GM12878 (cell line): ENCODE results near the gene NPAS2. TPM values are rescaled to one million over a fixed set of nuclear protein-coding genes. Genes with fewer than 3 reads are reported as not detected.

Experiments
- ATAC-seq: fragments of 200-7000 bp; cut with Tn5 transposase; 3 replicates; pipeline ENCODE4 v1.9.1; 2020; ENCODE audit warnings: mild to moderate bottlenecking, moderate library complexity
- BruUV-seq: library from RNA; stranded (reverse); fragments of 400-500 nt; replicated peaks from 2 replicates; lab custom pipeline; 2021; lab: Mats Ljungman, UMichigan
- CTCF ChIA-PET: fragments of 300-600 bp; sonication (Branson Sonifier 250); formaldehyde crosslinking; extraction: SDS; loops from one replicate; lab custom pipeline; 2021; ENCODE audit warnings: inconsistent platforms; lab: Yijun Ruan, JAX
- POLR2A ChIA-PET: fragments of 350-600 bp; formaldehyde crosslinking; extraction: SDS; loops from one replicate; lab custom pipeline; 2021; ENCODE audit warnings: inconsistent platforms; lab: Charles Lee
- RAD21 ChIA-PET: fragments of 300-600 bp; sonication (Branson Sonifier 250); formaldehyde crosslinking; loops from one replicate; lab custom pipeline; 2023; ENCODE audit warnings: antibody characterized with exemption; ENCODE audit not compliant: unreplicated experiment; lab: Charles Lee
- SMC1A ChIA-PET: fragments of 300-600 bp; sonication (Branson Sonifier 250); formaldehyde crosslinking; loops from one replicate; lab custom pipeline; 2023; ENCODE audit not compliant: unreplicated experiment, uncharacterized antibody; lab: Charles Lee
- DNase-seq: peaks from one replicate; pipeline ENCODE4 v3.0.0-alpha.2; 2011; ENCODE audit warnings: low read depth, low spot score
- FAIRE-seq: peaks from 3 replicates; lab custom pipeline; 2011; peaks lifted over from hg19 to GRCh38; lab: Jason Lieb, UNC
- H2AFZ ChIP-seq: 2 replicates; pipeline ENCODE4 v1.6.0; 2011; ENCODE audit warnings: low read depth, low read length, control low read depth; ENCODE audit not compliant: control insufficient read depth
- H3K27ac ChIP-seq: 2 replicates; pipeline ENCODE4 v1.5.1; 2011; ENCODE audit warnings: control low read depth; ENCODE audit not compliant: control insufficient read depth, insufficient read depth
- H3K27me3 ChIP-seq, 2 experiments: replicated peaks in 1 of 2; 2 replicates each; pipeline versions ENCODE4 v1.6.0 to v1.6.1; 2011; ENCODE audit warnings: low read length in 1 of 2; ENCODE audit not compliant: control insufficient read depth in 2 of 2, insufficient read depth in 2 of 2
- H3K36me3 ChIP-seq, 2 experiments: 2 replicates each; pipeline ENCODE4 v1.5.1; 2011; ENCODE audit warnings: low read length in 1 of 2; ENCODE audit not compliant: control insufficient read depth in 2 of 2, insufficient read depth in 2 of 2
- H3K4me1 ChIP-seq: 2 replicates; pipeline ENCODE4 v1.6.1; 2011; ENCODE audit warnings: mild to moderate bottlenecking, low read length, moderate library complexity, mixed read lengths; ENCODE audit not compliant: control insufficient read depth, insufficient read depth
- H3K4me2 ChIP-seq: 2 replicates; pipeline ENCODE4 v1.6.0; 2011; ENCODE audit warnings: control low read depth; ENCODE audit not compliant: control insufficient read depth, insufficient read depth
- H3K4me3 ChIP-seq: fragments of 200-600 bp; sonication (generic); 2 replicates; pipeline ENCODE4 v1.5.1; 2016
- H3K79me2 ChIP-seq: 2 replicates; pipeline ENCODE4 v1.6.0; 2011; ENCODE audit warnings: low read length; ENCODE audit not compliant: control insufficient read depth, insufficient read depth
- H3K9ac ChIP-seq: 2 replicates; pipeline ENCODE4 v1.8.0; 2011; ENCODE audit warnings: low read length, control low read depth, mixed read lengths; ENCODE audit not compliant: control insufficient read depth, insufficient read depth
- H3K9me3 ChIP-seq: replicated peaks from 3 replicates; pipeline ENCODE4 v1.5.1; 2011; ENCODE audit warnings: mild to moderate bottlenecking, low read length; ENCODE audit not compliant: control insufficient read depth, insufficient read depth
- H4K20me1 ChIP-seq: 2 replicates; pipeline ENCODE4 v1.6.0; 2011; ENCODE audit not compliant: control insufficient read depth, insufficient read depth
- ASH2L ChIP-seq: fragments of 300-600, 200-600 bp; sonication (generic); IDR thresholded peaks from 2 replicates; pipeline ENCODE4 v1.6.1; 2017; ENCODE audit warnings: low read depth, mild to moderate bottlenecking, borderline replicate concordance
- BRCA1 ChIP-seq: IDR thresholded peaks from 2 replicates; pipeline ENCODE4 v1.6.1; 2011; ENCODE audit warnings: low read depth, low read length, improper control_type of control experiment
- CEBPZ ChIP-seq: fragments of 150-350 bp; IDR thresholded peaks from 2 replicates; pipeline ENCODE4 v1.6.1; 2016; ENCODE audit warnings: low read depth, low read length
- E4F1 ChIP-seq: fragments of 450-650 bp; IDR thresholded peaks from 2 replicates; pipeline ENCODE4 v1.6.1; 2018; ENCODE audit warnings: borderline replicate concordance, mild to moderate bottlenecking; ENCODE audit not compliant: partially characterized antibody
- ETV6 ChIP-seq, 2 experiments: fragments of 450-650 bp in 1 of 2; IDR thresholded peaks in 1 of 2; conservative IDR thresholded peaks in 1 of 2; 2 replicates each; pipeline ENCODE4 v1.6.1; 2014; ENCODE audit warnings: antibody characterized with exemption in 1 of 2, borderline replicate concordance in 1 of 2, low read depth in 1 of 2, mild to moderate bottlenecking in 1 of 2, moderate library complexity in 1 of 2
- GABPA ChIP-seq: IDR thresholded peaks from 2 replicates; pipeline ENCODE4 v1.6.1; 2014; ENCODE audit warnings: antibody characterized with exemption, low read depth, mild to moderate bottlenecking, inconsistent platforms
- HDAC6 ChIP-seq: fragments of 200-600 bp; sonication (generic); IDR thresholded peaks from one replicate; pipeline ENCODE4 v1.8.0; 2017; ENCODE audit warnings: antibody characterized with exemption; ENCODE audit not compliant: unreplicated experiment
- JUNB ChIP-seq: IDR thresholded peaks from 2 replicates; pipeline ENCODE4 v1.6.1; 2016; ENCODE audit warnings: antibody characterized with exemption, mild to moderate bottlenecking
- NR2F1 ChIP-seq: fragments of 450-650 bp; conservative IDR thresholded peaks from 2 replicates; pipeline ENCODE4 v1.6.1; 2017; ENCODE audit warnings: mild to moderate bottlenecking
- PAX8 ChIP-seq: fragments of 450-650 bp; IDR thresholded peaks from 2 replicates; pipeline ENCODE4 v1.6.1; 2017; ENCODE audit warnings: mild to moderate bottlenecking, moderate library complexity
- RCOR1 ChIP-seq: conservative IDR thresholded peaks from 2 replicates; pipeline ENCODE4 v1.6.1; 2012; ENCODE audit warnings: low read depth, low read length, improper control_type of control experiment
- SPI1 ChIP-seq: IDR thresholded peaks from 2 replicates; pipeline ENCODE4 v1.6.1; 2011; ENCODE audit warnings: low read depth, mild to moderate bottlenecking, low read length, moderate library complexity, borderline replicate concordance; ENCODE audit not compliant: insufficient read depth
- SREBF1 ChIP-seq: IDR thresholded peaks from 2 replicates; pipeline ENCODE4 v1.6.1; 2012; ENCODE audit warnings: mild to moderate bottlenecking, low read length
- TCF3 ChIP-seq: IDR thresholded peaks from 2 replicates; pipeline ENCODE4 v1.6.1; 2012; ENCODE audit warnings: low read depth, mild to moderate bottlenecking, low read length, borderline replicate concordance; ENCODE audit not compliant: insufficient read depth
- WRNIP1 ChIP-seq: IDR thresholded peaks from 2 replicates; pipeline ENCODE4 v1.6.1; 2011; ENCODE audit warnings: low read depth, low read length, improper control_type of control experiment, borderline replicate concordance
- ZNF207 ChIP-seq: fragments of 450-650 bp; IDR thresholded peaks from 2 replicates; pipeline ENCODE4 v1.6.1; 2014; ENCODE audit warnings: antibody characterized with exemption, mild to moderate bottlenecking, borderline replicate concordance
- WGBS: methylation state at CpG from one replicate; pipeline ENCODE4 v1.1.6; 2016; ENCODE audit warnings: low lambda C conversion rate; ENCODE audit not compliant: insufficient replicate concordance, insufficient coverage; ENCODE audit errors: missing lambda C conversion rate; 5-methylcytosine and 5-hydroxymethylcytosine counted together
- in situ Hi-C: fragments of 300-500 bp; cut with MboI; formaldehyde crosslinking; loops from 9 replicates; pipeline ENCODE4 v1.14.3; 2018; ENCODE audit warnings: mixed read lengths
- intact Hi-C: fragments of 100-400 bp; cut with micrococcal nuclease; formaldehyde crosslinking; loops from one replicate; pipeline ENCODE4 v1.14.2; 2022; ENCODE audit not compliant: unreplicated experiment
- polyA plus RNA-seq, 11 experiments: library from polyadenylated mRNA; depleted of rRNA in 4 of 11; unstranded in 6 of 11; stranded (reverse) in 5 of 11; fragments of >200 nt; fragmentation: Nextera tagmentation in 4 of 11; fragmentation: Illumina TruSeq in 1 of 11; extraction: Ambion mirVana in 4 of 11; extraction: Trizol in 1 of 11; gene quantifications; 1 replicate in 1 of 11; 2 replicates in 10 of 11; pipeline versions ENCODE4 v1.2.1 to v1.2.3, GENCODE V29; 2011 to 2016; ENCODE audit warnings: inconsistent platforms in 2 of 11, missing spikeins in 2 of 11, low read depth in 1 of 11
- total RNA-seq, 4 experiments: library from RNA; depleted of rRNA in 3 of 4; stranded (reverse); fragments of >200 nt in 3 of 4; fragmentation: Illumina TruSeq in 1 of 4; extraction: Trizol in 1 of 4; gene quantifications; 2 replicates each; pipeline versions ENCODE4 v1.2.1 to v1.2.3, GENCODE V29; 2013 to 2021
- TF ChIP-seq, protein P1 (sequence below): IDR thresholded peaks from 2 replicates; pipeline ENCODE4 v1.6.1; 2012; ENCODE audit warnings: low read depth, low read length, improper control_type of control experiment
- TF ChIP-seq, protein P2 (sequence below): IDR thresholded peaks from 2 replicates; pipeline ENCODE4 v1.6.1; 2011; ENCODE audit warnings: mild to moderate bottlenecking, low read depth, low read length, moderate library complexity; ENCODE audit not compliant: insufficient replicate concordance

The NPAS2 gene
- total and polyA plus RNA-seq, 10 of the 15 experiments (the other 5 are each of a cell fraction or from before 2014, with no cell fraction given) = 0.08 TPM; not detected in 9

DNA sequence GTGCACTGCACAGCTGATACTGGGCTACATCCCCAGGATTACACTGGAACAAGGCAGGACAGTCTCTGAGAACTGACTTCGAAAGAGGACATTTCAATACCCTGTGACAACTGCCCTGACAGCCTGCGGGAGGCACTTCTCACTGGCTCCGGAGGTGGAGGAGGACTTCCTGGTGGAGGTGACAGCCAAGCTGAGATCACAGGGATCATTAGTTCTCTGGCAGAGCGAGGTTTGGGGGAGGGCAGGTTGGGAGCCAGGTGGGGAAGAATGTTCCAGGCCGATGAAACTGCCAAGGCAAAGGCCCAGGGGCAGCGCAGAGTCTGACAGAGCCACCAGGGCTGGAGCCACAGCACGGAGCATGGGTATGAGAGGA lies 28.0 kb upstream of the NPAS2 start:
- no peaks in the 10 kb centered on the region for H4K20me1 ChIP-seq
- POLR2A ChIA-PET = no interaction called here
- SMC1A ChIA-PET = no interaction called here
- H3K9me3 ChIP-seq = no peaks in the 10 kb centered on the region
- H3K27ac ChIP-seq = no peak overlapping the region
- ATAC-seq (no peak), FAIRE-seq (no peak), DNase-seq (no peak)
- no peaks in the 10 kb centered on the region; a peak in 1 of 4 replicates for H3K27me3 ChIP-seq
- TF ChIP-seq SPI1 (no peak), JUNB (no peak), CEBPZ (no peak), ETV6 (conservative IDR thresholded peaks at IDR 0.05 in 1 of 2, IDR thresholded peaks at IDR 0.05 in 1 of 2; ENCODE audit: borderline replicate concordance in 1 of 2, low read depth in 1 of 2) (no peak), E4F1 (no peak), ZNF207 (no peak), WRNIP1 (no peak), TCF3 (no peak), NR2F1 (no peak), HDAC6 (no peak), SREBF1 (no peak), ASH2L (no peak), RCOR1 (no peak), BRCA1 (no peak), PAX8 (no peak), GABPA (no peak)
- TF ChIP-seq, protein P1, sequence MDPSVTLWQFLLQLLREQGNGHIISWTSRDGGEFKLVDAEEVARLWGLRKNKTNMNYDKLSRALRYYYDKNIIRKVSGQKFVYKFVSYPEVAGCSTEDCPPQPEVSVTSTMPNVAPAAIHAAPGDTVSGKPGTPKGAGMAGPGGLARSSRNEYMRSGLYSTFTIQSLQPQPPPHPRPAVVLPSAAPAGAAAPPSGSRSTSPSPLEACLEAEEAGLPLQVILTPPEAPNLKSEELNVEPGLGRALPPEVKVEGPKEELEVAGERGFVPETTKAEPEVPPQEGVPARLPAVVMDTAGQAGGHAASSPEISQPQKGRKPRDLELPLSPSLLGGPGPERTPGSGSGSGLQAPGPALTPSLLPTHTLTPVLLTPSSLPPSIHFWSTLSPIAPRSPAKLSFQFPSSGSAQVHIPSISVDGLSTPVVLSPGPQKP = no peak
- TF ChIP-seq, protein P2, sequence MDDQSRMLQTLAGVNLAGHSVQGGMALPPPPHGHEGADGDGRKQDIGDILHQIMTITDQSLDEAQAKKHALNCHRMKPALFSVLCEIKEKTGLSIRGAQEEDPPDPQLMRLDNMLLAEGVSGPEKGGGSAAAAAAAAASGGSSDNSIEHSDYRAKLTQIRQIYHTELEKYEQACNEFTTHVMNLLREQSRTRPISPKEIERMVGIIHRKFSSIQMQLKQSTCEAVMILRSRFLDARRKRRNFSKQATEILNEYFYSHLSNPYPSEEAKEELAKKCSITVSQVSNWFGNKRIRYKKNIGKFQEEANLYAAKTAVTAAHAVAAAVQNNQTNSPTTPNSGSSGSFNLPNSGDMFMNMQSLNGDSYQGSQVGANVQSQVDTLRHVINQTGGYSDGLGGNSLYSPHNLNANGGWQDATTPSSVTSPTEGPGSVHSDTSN = no peak
- CTCF ChIA-PET = no interaction called here
- no peak overlapping the region for H2AFZ ChIP-seq
- no peak overlapping the region for H3K4me2 ChIP-seq
- no TSS peak for BruUV-seq
- no peak overlapping the region for H3K9ac ChIP-seq
- H3K4me1 ChIP-seq = no peaks in the 10 kb centered on the region
- no peak overlapping the region for H3K4me3 ChIP-seq
- RAD21 ChIA-PET = no interaction called here
- in situ Hi-C loops = no loop called here
- intact Hi-C loops = no loop called here
- no peaks in the 10 kb centered on the region for H3K79me2 ChIP-seq
- H3K36me3 ChIP-seq = no peaks in the 10 kb centered on the region
- 32% methylated on average over 7 of the region's 7 CpGs for WGBS
